B cell (primary cell): Measurements from ENCODE around the gene GNRHR.

Experiments
- CTCF ChIP-seq: fragments of 200-600 bp; IDR thresholded peaks from one replicate; pipeline ENCODE4 v1.8.0; 2022; ENCODE audit warnings: antibody characterized with exemption, mild to moderate bottlenecking
- EZH2 ChIP-seq: IDR thresholded peaks from 2 replicates; pipeline ENCODE4 v1.6.1; 2012; ENCODE audit warnings: borderline replicate concordance, low read depth, mild to moderate bottlenecking, moderate library complexity, low read length; ENCODE audit not compliant: insufficient read depth, poor library complexity, severe bottlenecking

- TF ChIP-seq EZH2: no peak
- TF ChIP-seq CTCF: no peak
Observed at GRCh38 chr4:67699603-67700002, 54.6 kb downstream of the GNRHR start.
